ENCODE results near the gene ARHGAP12.

- no peak for TF ChIP-seq POLR2A (IDR thresholded peaks at IDR 0.05; ENCODE audit: low read depth, low read length)
- no peak for TF ChIP-seq CTCF (IDR thresholded peaks at IDR 0.05; ENCODE audit: extremely low read depth in 1 of 2, insufficient read depth in 1 of 2, low read depth in 1 of 2, low read length in 2 of 2)
- TF ChIP-seq EZH2 (IDR thresholded peaks at IDR 0.05; ENCODE audit: borderline replicate concordance, low read depth, low read length, severe bottlenecking), result no peak
- TF ChIP-seq POLR2AphosphoS5 (IDR thresholded peaks at IDR 0.05; ENCODE audit: insufficient read depth, low read depth, low read length), result no peak
- TF ChIP-seq MAX (IDR thresholded peaks at IDR 0.05; ENCODE audit: insufficient read depth, insufficient read length), result no peak
These were observed 49.0 kb upstream of the ARHGAP12 start for GRCh38 chr10:31977440-31978155.

Measured in endothelial cell of umbilical vein (primary cell).